ENCODE data around the gene CSRNP2. TPM values are rescaled to one million over a fixed set of nuclear protein-coding genes. Genes with fewer than 3 reads are reported as not detected.

CSRNP2 gene
- total and polyA plus RNA-seq, 2 experiments from 2014 or later, result 6.9 to 30.9 TPM

DNA sequence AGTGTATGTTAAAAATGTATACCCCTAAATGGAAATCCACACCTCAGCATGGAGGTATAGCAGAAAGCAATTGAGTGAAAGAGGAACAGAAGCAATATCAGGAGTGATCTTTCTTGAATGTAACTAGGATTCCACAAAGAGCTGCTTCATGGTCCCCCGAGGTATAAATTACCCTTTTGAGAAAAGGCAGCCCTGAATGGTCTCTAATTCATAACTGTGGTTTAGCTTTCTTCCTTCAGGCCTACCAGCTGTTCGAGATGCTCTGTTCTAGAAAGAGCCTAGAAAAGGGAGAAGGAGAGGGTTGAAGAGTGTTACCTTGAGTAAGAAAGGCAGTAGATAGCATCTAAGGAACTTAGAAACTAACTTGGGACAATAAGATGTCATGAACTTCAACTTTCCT lies 42.9 kb upstream of the CSRNP2 start:
- Histone ChIP-seq H3K4me1 (ENCODE audit: insufficient read depth) (no peaks in the 10 kb centered on the region), H2AFZ (no peak overlapping the region), H3K4me2 (no peak overlapping the region), H3K27me3 (ENCODE audit: insufficient read depth) (no peaks in the 10 kb centered on the region), H3K27ac (ENCODE audit: low read depth) (no peak overlapping the region), H3K4me3 (no peak overlapping the region), H3F3A (replicated peaks; ENCODE audit: low read depth) (no peaks in the 10 kb centered on the region), H3K9me2 (ENCODE audit: insufficient read depth) (no peaks in the 10 kb centered on the region), H3K79me2 (replicated peaks; ENCODE audit: insufficient read depth) (peaks cover 34% of the 10 kb centered on the region), H4K20me1 (replicated peaks; ENCODE audit: insufficient read depth) (peaks cover 4% of the 10 kb centered on the region; the same call in 1 of the 2 replicates), H3K36me3 (ENCODE audit: insufficient read depth) (no peaks in the 10 kb centered on the region; the same call in 1 of the 2 replicates)
- H3K27me3 Mint-ChIP-seq (ENCODE audit: insufficient read depth, low read depth, poor library complexity), result peaks cover 3% of the 10 kb centered on the region
- no peaks in the 10 kb centered on the region for H3K9me3 Mint-ChIP-seq
- peaks cover 13% of the 10 kb centered on the region for H3K36me3 Mint-ChIP-seq (ENCODE audit: low read depth)
- H3K4me3 Mint-ChIP-seq, result no peak overlapping the region
- H3K27ac Mint-ChIP-seq, result no peak overlapping the region
- ATAC-seq (no peak), DNase-seq (ENCODE audit: low spot score) (no peak)
- TF ChIP-seq POLR2AphosphoS5 (IDR thresholded peaks at IDR 0.05; ENCODE audit: low read depth) (no peak), NANOG (IDR thresholded peaks at IDR 0.05; ENCODE audit: borderline replicate concordance) (no peak), STAT1 (IDR thresholded peaks at IDR 0.05; ENCODE audit: unreplicated experiment) (no peak), CREB1 (CRISPR knock-in tag; IDR thresholded peaks at IDR 0.05; ENCODE audit: low read depth) (no peak), JUNB (IDR thresholded peaks at IDR 0.05; ENCODE audit: unreplicated experiment) (no peak), EZH2 (IDR thresholded peaks at IDR 0.05; ENCODE audit: low read depth, unreplicated experiment) (no peak), EZH2phosphoT487 (IDR thresholded peaks at IDR 0.05; ENCODE audit: unreplicated experiment) (no peak), ZNF114 (CRISPR knock-in tag; IDR thresholded peaks at IDR 0.05) (no peak), ZNF331 (CRISPR knock-in tag; IDR thresholded peaks at IDR 0.05; ENCODE audit: low read depth) (no peak)
- TF ChIP-seq, protein P1, sequence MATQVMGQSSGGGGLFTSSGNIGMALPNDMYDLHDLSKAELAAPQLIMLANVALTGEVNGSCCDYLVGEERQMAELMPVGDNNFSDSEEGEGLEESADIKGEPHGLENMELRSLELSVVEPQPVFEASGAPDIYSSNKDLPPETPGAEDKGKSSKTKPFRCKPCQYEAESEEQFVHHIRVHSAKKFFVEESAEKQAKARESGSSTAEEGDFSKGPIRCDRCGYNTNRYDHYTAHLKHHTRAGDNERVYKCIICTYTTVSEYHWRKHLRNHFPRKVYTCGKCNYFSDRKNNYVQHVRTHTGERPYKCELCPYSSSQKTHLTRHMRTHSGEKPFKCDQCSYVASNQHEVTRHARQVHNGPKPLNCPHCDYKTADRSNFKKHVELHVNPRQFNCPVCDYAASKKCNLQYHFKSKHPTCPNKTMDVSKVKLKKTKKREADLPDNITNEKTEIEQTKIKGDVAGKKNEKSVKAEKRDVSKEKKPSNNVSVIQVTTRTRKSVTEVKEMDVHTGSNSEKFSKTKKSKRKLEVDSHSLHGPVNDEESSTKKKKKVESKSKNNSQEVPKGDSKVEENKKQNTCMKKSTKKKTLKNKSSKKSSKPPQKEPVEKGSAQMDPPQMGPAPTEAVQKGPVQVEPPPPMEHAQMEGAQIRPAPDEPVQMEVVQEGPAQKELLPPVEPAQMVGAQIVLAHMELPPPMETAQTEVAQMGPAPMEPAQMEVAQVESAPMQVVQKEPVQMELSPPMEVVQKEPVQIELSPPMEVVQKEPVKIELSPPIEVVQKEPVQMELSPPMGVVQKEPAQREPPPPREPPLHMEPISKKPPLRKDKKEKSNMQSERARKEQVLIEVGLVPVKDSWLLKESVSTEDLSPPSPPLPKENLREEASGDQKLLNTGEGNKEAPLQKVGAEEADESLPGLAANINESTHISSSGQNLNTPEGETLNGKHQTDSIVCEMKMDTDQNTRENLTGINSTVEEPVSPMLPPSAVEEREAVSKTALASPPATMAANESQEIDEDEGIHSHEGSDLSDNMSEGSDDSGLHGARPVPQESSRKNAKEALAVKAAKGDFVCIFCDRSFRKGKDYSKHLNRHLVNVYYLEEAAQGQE (IDR thresholded peaks at IDR 0.05; ENCODE audit: unreplicated experiment), result no peak
- TF ChIP-seq, protein P2, sequence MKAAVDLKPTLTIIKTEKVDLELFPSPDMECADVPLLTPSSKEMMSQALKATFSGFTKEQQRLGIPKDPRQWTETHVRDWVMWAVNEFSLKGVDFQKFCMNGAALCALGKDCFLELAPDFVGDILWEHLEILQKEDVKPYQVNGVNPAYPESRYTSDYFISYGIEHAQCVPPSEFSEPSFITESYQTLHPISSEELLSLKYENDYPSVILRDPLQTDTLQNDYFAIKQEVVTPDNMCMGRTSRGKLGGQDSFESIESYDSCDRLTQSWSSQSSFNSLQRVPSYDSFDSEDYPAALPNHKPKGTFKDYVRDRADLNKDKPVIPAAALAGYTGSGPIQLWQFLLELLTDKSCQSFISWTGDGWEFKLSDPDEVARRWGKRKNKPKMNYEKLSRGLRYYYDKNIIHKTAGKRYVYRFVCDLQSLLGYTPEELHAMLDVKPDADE (IDR thresholded peaks at IDR 0.05), result no peak
- TF ChIP-seq, protein P3, sequence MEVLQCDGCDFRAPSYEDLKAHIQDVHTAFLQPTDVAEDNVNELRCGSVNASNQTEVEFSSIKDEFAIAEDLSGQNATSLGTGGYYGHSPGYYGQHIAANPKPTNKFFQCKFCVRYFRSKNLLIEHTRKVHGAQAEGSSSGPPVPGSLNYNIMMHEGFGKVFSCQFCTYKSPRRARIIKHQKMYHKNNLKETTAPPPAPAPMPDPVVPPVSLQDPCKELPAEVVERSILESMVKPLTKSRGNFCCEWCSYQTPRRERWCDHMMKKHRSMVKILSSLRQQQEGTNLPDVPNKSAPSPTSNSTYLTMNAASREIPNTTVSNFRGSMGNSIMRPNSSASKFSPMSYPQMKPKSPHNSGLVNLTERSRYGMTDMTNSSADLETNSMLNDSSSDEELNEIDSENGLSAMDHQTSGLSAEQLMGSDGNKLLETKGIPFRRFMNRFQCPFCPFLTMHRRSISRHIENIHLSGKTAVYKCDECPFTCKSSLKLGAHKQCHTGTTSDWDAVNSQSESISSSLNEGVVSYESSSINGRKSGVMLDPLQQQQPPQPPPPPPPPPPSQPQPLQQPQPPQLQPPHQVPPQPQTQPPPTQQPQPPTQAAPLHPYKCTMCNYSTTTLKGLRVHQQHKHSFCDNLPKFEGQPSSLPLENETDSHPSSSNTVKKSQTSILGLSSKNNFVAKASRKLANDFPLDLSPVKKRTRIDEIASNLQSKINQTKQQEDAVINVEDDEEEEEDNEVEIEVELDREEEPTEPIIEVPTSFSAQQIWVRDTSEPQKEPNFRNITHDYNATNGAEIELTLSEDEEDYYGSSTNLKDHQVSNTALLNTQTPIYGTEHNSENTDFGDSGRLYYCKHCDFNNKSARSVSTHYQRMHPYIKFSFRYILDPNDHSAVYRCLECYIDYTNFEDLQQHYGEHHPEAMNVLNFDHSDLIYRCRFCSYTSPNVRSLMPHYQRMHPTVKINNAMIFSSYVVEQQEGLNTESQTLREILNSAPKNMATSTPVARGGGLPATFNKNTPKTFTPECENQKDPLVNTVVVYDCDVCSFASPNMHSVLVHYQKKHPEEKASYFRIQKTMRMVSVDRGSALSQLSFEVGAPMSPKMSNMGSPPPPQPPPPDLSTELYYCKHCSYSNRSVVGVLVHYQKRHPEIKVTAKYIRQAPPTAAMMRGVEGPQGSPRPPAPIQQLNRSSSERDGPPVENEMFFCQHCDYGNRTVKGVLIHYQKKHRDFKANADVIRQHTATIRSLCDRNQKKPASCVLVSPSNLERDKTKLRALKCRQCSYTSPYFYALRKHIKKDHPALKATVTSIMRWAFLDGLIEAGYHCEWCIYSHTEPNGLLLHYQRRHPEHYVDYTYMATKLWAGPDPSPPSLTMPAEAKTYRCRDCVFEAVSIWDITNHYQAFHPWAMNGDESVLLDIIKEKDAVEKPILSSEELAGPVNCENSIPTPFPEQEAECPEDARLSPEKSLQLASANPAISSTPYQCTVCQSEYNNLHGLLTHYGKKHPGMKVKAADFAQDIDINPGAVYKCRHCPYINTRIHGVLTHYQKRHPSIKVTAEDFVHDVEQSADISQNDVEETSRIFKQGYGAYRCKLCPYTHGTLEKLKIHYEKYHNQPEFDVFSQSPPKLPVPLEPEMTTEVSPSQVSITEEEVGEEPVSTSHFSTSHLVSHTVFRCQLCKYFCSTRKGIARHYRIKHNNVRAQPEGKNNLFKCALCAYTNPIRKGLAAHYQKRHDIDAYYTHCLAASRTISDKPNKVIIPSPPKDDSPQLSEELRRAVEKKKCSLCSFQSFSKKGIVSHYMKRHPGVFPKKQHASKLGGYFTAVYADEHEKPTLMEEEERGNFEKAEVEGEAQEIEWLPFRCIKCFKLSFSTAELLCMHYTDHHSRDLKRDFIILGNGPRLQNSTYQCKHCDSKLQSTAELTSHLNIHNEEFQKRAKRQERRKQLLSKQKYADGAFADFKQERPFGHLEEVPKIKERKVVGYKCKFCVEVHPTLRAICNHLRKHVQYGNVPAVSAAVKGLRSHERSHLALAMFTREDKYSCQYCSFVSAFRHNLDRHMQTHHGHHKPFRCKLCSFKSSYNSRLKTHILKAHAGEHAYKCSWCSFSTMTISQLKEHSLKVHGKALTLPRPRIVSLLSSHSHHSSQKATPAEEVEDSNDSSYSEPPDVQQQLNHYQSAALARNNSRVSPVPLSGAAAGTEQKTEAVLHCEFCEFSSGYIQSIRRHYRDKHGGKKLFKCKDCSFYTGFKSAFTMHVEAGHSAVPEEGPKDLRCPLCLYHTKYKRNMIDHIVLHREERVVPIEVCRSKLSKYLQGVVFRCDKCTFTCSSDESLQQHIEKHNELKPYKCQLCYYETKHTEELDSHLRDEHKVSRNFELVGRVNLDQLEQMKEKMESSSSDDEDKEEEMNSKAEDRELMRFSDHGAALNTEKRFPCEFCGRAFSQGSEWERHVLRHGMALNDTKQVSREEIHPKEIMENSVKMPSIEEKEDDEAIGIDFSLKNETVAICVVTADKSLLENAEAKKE (CRISPR knock-in tag; IDR thresholded peaks at IDR 0.05), result no peak
- TF ChIP-seq, protein P4, sequence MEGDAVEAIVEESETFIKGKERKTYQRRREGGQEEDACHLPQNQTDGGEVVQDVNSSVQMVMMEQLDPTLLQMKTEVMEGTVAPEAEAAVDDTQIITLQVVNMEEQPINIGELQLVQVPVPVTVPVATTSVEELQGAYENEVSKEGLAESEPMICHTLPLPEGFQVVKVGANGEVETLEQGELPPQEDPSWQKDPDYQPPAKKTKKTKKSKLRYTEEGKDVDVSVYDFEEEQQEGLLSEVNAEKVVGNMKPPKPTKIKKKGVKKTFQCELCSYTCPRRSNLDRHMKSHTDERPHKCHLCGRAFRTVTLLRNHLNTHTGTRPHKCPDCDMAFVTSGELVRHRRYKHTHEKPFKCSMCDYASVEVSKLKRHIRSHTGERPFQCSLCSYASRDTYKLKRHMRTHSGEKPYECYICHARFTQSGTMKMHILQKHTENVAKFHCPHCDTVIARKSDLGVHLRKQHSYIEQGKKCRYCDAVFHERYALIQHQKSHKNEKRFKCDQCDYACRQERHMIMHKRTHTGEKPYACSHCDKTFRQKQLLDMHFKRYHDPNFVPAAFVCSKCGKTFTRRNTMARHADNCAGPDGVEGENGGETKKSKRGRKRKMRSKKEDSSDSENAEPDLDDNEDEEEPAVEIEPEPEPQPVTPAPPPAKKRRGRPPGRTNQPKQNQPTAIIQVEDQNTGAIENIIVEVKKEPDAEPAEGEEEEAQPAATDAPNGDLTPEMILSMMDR (conservative IDR thresholded peaks at IDR 0.05; ENCODE audit: low read depth in 2 of 2), result no peak
- H3K4me1 Mint-ChIP-seq, result peaks cover 4% of the 10 kb centered on the region; the same call in 2 of the 3 replicates
